ENCODE results near the gene ASF1B. TPM values are rescaled to one million over a fixed set of nuclear protein-coding genes. Genes with fewer than 3 reads are reported as not detected.

Gene ASF1B
- total RNA-seq, 1 donor from 2014 or later: 1.7 TPM

- H3K36me3 ChIP-seq: peaks cover 0 to 6% of the 10 kb centered on the region in 2 donors
- DNase-seq (ENCODE audit: extremely low spot score in 2 of 2): no peak
- peak overlapping the region; percentile 85 for H3K27ac ChIP-seq
- peak overlapping the region; percentile 17 to 32 for H3K4me3 ChIP-seq
- TF ChIP-seq CTCF (IDR thresholded peaks at IDR 0.05) (no peak), POLR2AphosphoS5 (IDR thresholded peaks at IDR 0.05; ENCODE audit: insufficient read depth in 1 of 2, low read depth in 1 of 2) (no peak), POLR2A (IDR thresholded peaks at IDR 0.05) (no peak)
- intact Hi-C loops (cut with DNase I): no loop called here
- no peaks in the 10 kb centered on the region for H3K9me3 ChIP-seq
- peaks cover 69% of the 10 kb centered on the region for H3K4me1 ChIP-seq
- H3K27me3 ChIP-seq: no peaks in the 10 kb centered on the region
Measured at GRCh38 chr19:14112809-14113385, 23.5 kb downstream of the ASF1B start.

- Histone ChIP-seq H3K9me3 (no peaks in the 10 kb centered on the region), H3K27me3 (no peaks in the 10 kb centered on the region), H3K4me3 (peak overlapping the region; percentile 17 to 32), H3K36me3 (peaks cover 0 to 6% of the 10 kb centered on the region in 2 donors), H3K4me1 (peaks cover 75% of the 10 kb centered on the region), H3K27ac (peak overlapping the region; percentile 85)
- TF ChIP-seq POLR2AphosphoS5 (IDR thresholded peaks at IDR 0.05; ENCODE audit: insufficient read depth in 1 of 2, low read depth in 1 of 2): no peak
- DNase-seq (ENCODE audit: extremely low spot score in 2 of 2): no peak
- intact Hi-C loops (cut with DNase I): no loop called here
Measured at GRCh38 chr19:14112051-14112808, 24.2 kb downstream of the ASF1B start.

GRCh38 chr19:14111486-14111885 is 24.9 kb downstream of the ASF1B start:
- Histone ChIP-seq H3K4me3 (no peak overlapping the region), H3K4me1 (peaks cover 68% of the 10 kb centered on the region), H3K27ac (peak overlapping the region; percentile 85), H3K27me3 (no peaks in the 10 kb centered on the region), H3K9me3 (no peaks in the 10 kb centered on the region), H3K36me3 (peaks cover 0 to 10% of the 10 kb centered on the region in 2 donors)
- intact Hi-C loops (cut with DNase I): no loop called here
- TF ChIP-seq CTCF (IDR thresholded peaks at IDR 0.05) (no peak), POLR2A (IDR thresholded peaks at IDR 0.05) (no peak), POLR2AphosphoS5 (IDR thresholded peaks at IDR 0.05; ENCODE audit: insufficient read depth in 1 of 2, low read depth in 1 of 2) (no peak)
- DNase-seq (ENCODE audit: extremely low spot score in 2 of 2): no peak

GRCh38 chr19:14110650-14111049 is 25.7 kb downstream of the ASF1B start:
- DNase-seq (ENCODE audit: extremely low spot score in 2 of 2): no peak
- Histone ChIP-seq H3K9me3 (no peaks in the 10 kb centered on the region), H3K36me3 (peaks cover 0 to 12% of the 10 kb centered on the region in 2 donors), H3K4me3 (no peak overlapping the region), H3K27ac (no peak overlapping the region), H3K4me1 (peaks cover 59% of the 10 kb centered on the region), H3K27me3 (no peaks in the 10 kb centered on the region)
- TF ChIP-seq CTCF (IDR thresholded peaks at IDR 0.05): no peak
- TF ChIP-seq POLR2A (IDR thresholded peaks at IDR 0.05): no peak
- no peak for TF ChIP-seq POLR2AphosphoS5 (IDR thresholded peaks at IDR 0.05; ENCODE audit: insufficient read depth in 1 of 2, low read depth in 1 of 2)
- intact Hi-C loops (cut with DNase I): no loop called here

- H3K36me3 ChIP-seq: peaks cover 0 to 19% of the 10 kb centered on the region in 2 donors
- H3K27me3 ChIP-seq: no peaks in the 10 kb centered on the region
- no peak for DNase-seq (ENCODE audit: extremely low spot score in 2 of 2)
- H3K4me1 ChIP-seq: peaks cover 33% of the 10 kb centered on the region
- no peak for TF ChIP-seq POLR2A (IDR thresholded peaks at IDR 0.05)
- no peak for TF ChIP-seq CTCF (IDR thresholded peaks at IDR 0.05)
- no peak for TF ChIP-seq POLR2AphosphoS5 (IDR thresholded peaks at IDR 0.05; ENCODE audit: insufficient read depth in 1 of 2, low read depth in 1 of 2)
- peak overlapping the region; percentile 51 for H3K27ac ChIP-seq
- H3K4me3 ChIP-seq: no peak overlapping the region
- H3K9me3 ChIP-seq: no peaks in the 10 kb centered on the region
- intact Hi-C loops (cut with DNase I): no loop called here
Measured at GRCh38 chr19:14107581-14108461, 28.6 kb downstream of the ASF1B start.
